ENCODE results near the gene CBFA2T2. TPM values are rescaled to one million over a fixed set of nuclear protein-coding genes. Genes with fewer than 3 reads are reported as not detected.
"Not testable (repeated sequence)": the region's sequence is repeated elsewhere in the genome, so short reads cannot be mapped to it uniquely, and the experiment has no call there.

CBFA2T2 gene
- polyA plus RNA-seq (5.5 to 8.7 TPM (median 6.8 TPM) in 3 replicates), polyA minus RNA-seq (14.5 to 15.9 TPM (median 14.8 TPM) in 3 replicates)
- 18.6 TPM for polyA plus RNA-seq (2011; ENCODE audit: low read depth)
- 4.6 and 4.8 TPM in 2 replicates for polyA plus RNA-seq (2011; cell fraction: cytosol; rRNA removed)
- 23.6 and 23.7 TPM in 2 replicates for polyA plus RNA-seq (2011; cell fraction: nucleus; rRNA removed)
- 4.4 and 5.3 TPM in 2 replicates for polyA plus RNA-seq (2012; ENCODE audit: low replicate concordance)
- 6.9 TPM for polyA minus RNA-seq (2011; cell fraction: cytosol; rRNA and poly(A)+ RNA removed)
- polyA minus RNA-seq (2011; cell fraction: nucleus; rRNA and poly(A)+ RNA removed), result 9.3 and 19.6 TPM in 2 replicates

- DNase-seq (ENCODE audit: low read depth, low spot score) (no peak), FAIRE-seq (no peak)
- peak within 1 kb of the TSS; percentile 86 for H3K9ac ChIP-seq (ENCODE audit: control insufficient read depth, extremely low read depth, insufficient read depth, low read length)
- H3K27ac ChIP-seq (ENCODE audit: control insufficient read depth, insufficient read depth, low read length), result peak within 1 kb of the TSS; percentile 90
- TF ChIP-seq CTCF (optimal IDR thresholded peaks at IDR 0.05 in 1 of 3, IDR thresholded peaks at IDR 0.05 in 1 of 3, conservative IDR thresholded peaks at IDR 0.05 in 1 of 3; ENCODE audit: extremely low read depth in 1 of 3, insufficient read depth in 2 of 3, low read length in 3 of 3), result no peak
- no peak for TF ChIP-seq EZH2 (IDR thresholded peaks at IDR 0.05; ENCODE audit: low read length)
- H3K4me1 ChIP-seq (ENCODE audit: control insufficient read depth, extremely low read depth, insufficient read depth, low read length), result peaks cover 4% of the 10 kb centered on the region
- no peaks in the 10 kb centered on the region for H3K9me1 ChIP-seq (ENCODE audit: control insufficient read depth, extremely low read depth, insufficient read depth, low read length)
- peak within 1 kb of the TSS; percentile 90 to 96 (median 94) for H3K4me3 ChIP-seq (ENCODE audit: control insufficient read depth in 2 of 3, extremely low read depth in 1 of 3, insufficient read depth in 2 of 3, low read depth in 1 of 3, low read length in 3 of 3)
- H3K27me3 ChIP-seq (ENCODE audit: control insufficient read depth, extremely low read depth, insufficient read depth, low read length), result no peaks in the 10 kb centered on the region
- no peaks in the 10 kb centered on the region for H3K36me3 ChIP-seq (ENCODE audit: control insufficient read depth in 2 of 2, extremely low read depth in 1 of 2, insufficient read depth in 2 of 2, low read length in 2 of 2)
- no peaks in the 10 kb centered on the region for H4K20me1 ChIP-seq (ENCODE audit: control insufficient read depth, extremely low read depth, insufficient read depth, low read length)
- H3K4me2 ChIP-seq (ENCODE audit: control insufficient read depth, extremely low read depth, insufficient read depth, low read depth, low read length), result peak within 1 kb of the TSS; percentile 96
- H3K9me3 ChIP-seq (ENCODE audit: control insufficient read depth, low read depth, low read length), result no peaks in the 10 kb centered on the region
- peaks cover 23% of the 10 kb centered on the region for H3K79me2 ChIP-seq (ENCODE audit: control insufficient read depth, insufficient read depth, low read length)
- dilution Hi-C loops (cut with MboI; ENCODE audit: extremely low pct_ligation_motif_present, low sequenced_read_pairs), result no loop called here
- peak within 1 kb of the TSS; percentile 91 for H2AFZ ChIP-seq (ENCODE audit: control insufficient read depth, low read length)
Measured at GRCh38 chr20:33490023-33490933, at the start of gene CBFA2T2. CBFA2T2 (plus strand) TSS chr20:33490096; CDS start chr20:33490268, 172 bp downstream.

GRCh38 chr20:33440562-33440961, 49.3 kb upstream of the CBFA2T2 start:
- H3K36me3 ChIP-seq (ENCODE audit: control insufficient read depth in 2 of 2, extremely low read depth in 1 of 2, insufficient read depth in 2 of 2, low read length in 2 of 2); H3K27ac ChIP-seq (ENCODE audit: control insufficient read depth, insufficient read depth, low read length); H3K4me3 ChIP-seq (ENCODE audit: control insufficient read depth in 2 of 3, extremely low read depth in 1 of 3, insufficient read depth in 2 of 3, low read depth in 1 of 3, low read length in 3 of 3); H3K79me2 ChIP-seq (ENCODE audit: control insufficient read depth, insufficient read depth, low read length); H3K27me3 ChIP-seq (ENCODE audit: control insufficient read depth, extremely low read depth, insufficient read depth, low read length); H2AFZ ChIP-seq (ENCODE audit: control insufficient read depth, low read length); DNase-seq (ENCODE audit: low read depth, low spot score); dilution Hi-C loops (cut with MboI; ENCODE audit: extremely low pct_ligation_motif_present, low sequenced_read_pairs); H3K4me2 ChIP-seq (ENCODE audit: control insufficient read depth, extremely low read depth, insufficient read depth, low read depth, low read length); H3K9ac ChIP-seq (ENCODE audit: control insufficient read depth, extremely low read depth, insufficient read depth, low read length); H3K4me1 ChIP-seq (ENCODE audit: control insufficient read depth, extremely low read depth, insufficient read depth, low read length); H4K20me1 ChIP-seq (ENCODE audit: control insufficient read depth, extremely low read depth, insufficient read depth, low read length); H3K9me1 ChIP-seq (ENCODE audit: control insufficient read depth, extremely low read depth, insufficient read depth, low read length); FAIRE-seq; H3K9me3 ChIP-seq (ENCODE audit: control insufficient read depth, low read depth, low read length): not testable (repeated sequence)

All from keratinocyte (primary cell).